Stimulated activated naive CD8-positive, alpha-beta T cell treated with anti-CD3 and anti-CD28 coated beads, Interleukin-15, Interleukin-2, amounts not matched to agents 100 ng/mL and 50 ng/mL, for 24 hours (primary cell): ENCODE results near the gene ARHGEF7.

Experiments
- H3K27ac Mint-ChIP-seq: one replicate; pipeline ENCODE4 v1.8.0; 2021; ENCODE audit warnings: mild to moderate bottlenecking, mixed read lengths
- H3K27me3 Mint-ChIP-seq: one replicate; pipeline ENCODE4 v1.8.0; 2021; ENCODE audit warnings: mixed read lengths
- H3K36me3 Mint-ChIP-seq: one replicate; pipeline ENCODE4 v1.8.0; 2021; ENCODE audit warnings: low read depth, mixed read lengths
- H3K4me1 Mint-ChIP-seq: one replicate; pipeline ENCODE4 v1.8.0; 2021; ENCODE audit warnings: low read depth, mixed read lengths
- H3K4me3 Mint-ChIP-seq: one replicate; pipeline ENCODE4 v1.8.0; 2021; ENCODE audit warnings: mild to moderate bottlenecking, mixed read lengths
- H3K9me3 Mint-ChIP-seq: one replicate; pipeline ENCODE4 v1.8.0; 2021; ENCODE audit warnings: mixed read lengths

Gene ARHGEF7

GRCh38 chr13:111344471-111345191 lies 229.5 kb downstream of the ARHGEF7 start:
- H3K4me3 Mint-ChIP-seq: no peak overlapping the region
- H3K27ac Mint-ChIP-seq: no peak overlapping the region
- H3K27me3 Mint-ChIP-seq: no peaks in the 10 kb centered on the region
- H3K4me1 Mint-ChIP-seq: no peaks in the 10 kb centered on the region
- no peaks in the 10 kb centered on the region for H3K9me3 Mint-ChIP-seq
- no peaks in the 10 kb centered on the region for H3K36me3 Mint-ChIP-seq

GRCh38 chr13:111345682-111346081 lies 230.6 kb downstream of the ARHGEF7 start:
- Mint-ChIP-seq H3K27ac (no peak overlapping the region), H3K27me3 (no peaks in the 10 kb centered on the region), H3K36me3 (no peaks in the 10 kb centered on the region), H3K9me3 (no peaks in the 10 kb centered on the region), H3K4me1 (no peaks in the 10 kb centered on the region), H3K4me3 (no peak overlapping the region)

GRCh38 chr13:111346101-111346680 lies 231.1 kb downstream of the ARHGEF7 start:
- Mint-ChIP-seq H3K36me3 (no peaks in the 10 kb centered on the region), H3K4me1 (no peaks in the 10 kb centered on the region), H3K27ac (no peak overlapping the region), H3K27me3 (no peaks in the 10 kb centered on the region), H3K9me3 (no peaks in the 10 kb centered on the region), H3K4me3 (no peak overlapping the region)

GRCh38 chr13:111347438-111347837 lies 232.3 kb downstream of the ARHGEF7 start:
- no peak overlapping the region for H3K4me3 Mint-ChIP-seq
- no peaks in the 10 kb centered on the region for H3K4me1 Mint-ChIP-seq
- no peaks in the 10 kb centered on the region for H3K27me3 Mint-ChIP-seq
- no peaks in the 10 kb centered on the region for H3K36me3 Mint-ChIP-seq
- H3K27ac Mint-ChIP-seq: no peak overlapping the region
- no peaks in the 10 kb centered on the region for H3K9me3 Mint-ChIP-seq

GRCh38 chr13:111353508-111353907 lies 238.4 kb downstream of the ARHGEF7 start:
- no peaks in the 10 kb centered on the region for H3K36me3 Mint-ChIP-seq
- no peak overlapping the region for H3K4me3 Mint-ChIP-seq
- peaks cover 5% of the 10 kb centered on the region for H3K4me1 Mint-ChIP-seq
- no peak overlapping the region for H3K27ac Mint-ChIP-seq
- no peaks in the 10 kb centered on the region for H3K27me3 Mint-ChIP-seq
- H3K9me3 Mint-ChIP-seq: no peaks in the 10 kb centered on the region

GRCh38 chr13:111354789-111355188 lies 239.7 kb downstream of the ARHGEF7 start:
- peaks cover 5% of the 10 kb centered on the region for H3K4me1 Mint-ChIP-seq
- H3K27me3 Mint-ChIP-seq: no peaks in the 10 kb centered on the region
- H3K27ac Mint-ChIP-seq: no peak overlapping the region
- H3K36me3 Mint-ChIP-seq: no peaks in the 10 kb centered on the region
- no peak overlapping the region for H3K4me3 Mint-ChIP-seq
- H3K9me3 Mint-ChIP-seq: no peaks in the 10 kb centered on the region
